ENCODE results near the gene TSHZ2. TPM values are rescaled to one million over a fixed set of nuclear protein-coding genes. Genes with fewer than 3 reads are reported as not detected.

TSHZ2 gene
- total and polyA plus RNA-seq, 2 experiments from 2014 or later, result 1.1 to 5.2 TPM

DNA sequence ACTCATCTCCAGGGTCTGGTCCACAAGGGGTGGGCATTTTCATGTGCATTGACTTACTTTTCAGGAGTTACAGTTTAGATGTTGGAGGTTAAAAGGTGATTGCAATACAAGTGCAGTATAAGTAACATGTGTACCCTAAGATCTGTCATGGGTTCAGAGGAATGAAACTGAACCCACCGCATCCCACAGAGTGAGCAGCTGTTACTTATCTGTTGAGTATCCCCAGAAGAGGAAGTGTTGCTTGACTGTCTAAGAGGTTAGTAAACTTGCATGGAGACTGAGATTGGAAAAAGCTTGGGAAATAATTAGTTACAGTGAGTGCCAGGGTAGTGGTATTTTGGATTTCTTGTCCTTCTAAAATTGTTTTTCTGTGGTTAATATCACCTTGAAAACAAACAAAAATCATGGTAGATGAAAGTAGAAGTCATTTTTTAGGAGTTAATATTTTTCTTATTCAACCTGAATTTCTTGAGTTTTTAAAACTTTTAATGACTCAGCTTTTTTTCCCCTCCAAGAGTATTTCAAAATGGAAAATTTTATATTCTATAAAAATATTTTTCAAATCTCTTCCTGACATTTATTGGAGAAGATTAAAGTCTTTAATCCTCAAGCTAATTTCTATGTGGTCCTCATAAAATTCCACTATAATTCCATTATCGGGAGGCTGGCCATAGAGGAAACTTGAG is 315.3 kb downstream of the TSHZ2 start:
- Histone ChIP-seq H2AFZ (no peak overlapping the region), H4K20me1 (ENCODE audit: insufficient read depth, poor library complexity, severe bottlenecking) (no peaks in the 10 kb centered on the region), H3K4me3 (no peak overlapping the region), H3K9me3 (ENCODE audit: low read depth) (no peaks in the 10 kb centered on the region), H3K36me3 (replicated peaks; ENCODE audit: insufficient read depth, low read depth) (no peaks in the 10 kb centered on the region), H3K79me2 (no peaks in the 10 kb centered on the region), H3K9me2 (replicated peaks; ENCODE audit: insufficient read depth) (no peaks in the 10 kb centered on the region), H3K4me1 (ENCODE audit: insufficient read depth) (no peaks in the 10 kb centered on the region), H3K4me2 (no peak overlapping the region), H3K27me3 (no peaks in the 10 kb centered on the region), H3K27ac (no peak overlapping the region)
- 62% methylated on average over 2 of the region's 2 CpGs for WGBS (ENCODE audit: low lambda C conversion rate, missing lambda C conversion rate)
- no peak for TF ChIP-seq CTCF (IDR thresholded peaks at IDR 0.05; ENCODE audit: poor library complexity)
- TF ChIP-seq EZH2 (IDR thresholded peaks at IDR 0.05; ENCODE audit: borderline replicate concordance), result no peak
- TF ChIP-seq EZH2phosphoT487 (IDR thresholded peaks at IDR 0.05; ENCODE audit: low read depth, severe bottlenecking, unreplicated experiment), result no peak
- no peak for DNase-seq (ENCODE audit: low spot score)

DNA sequence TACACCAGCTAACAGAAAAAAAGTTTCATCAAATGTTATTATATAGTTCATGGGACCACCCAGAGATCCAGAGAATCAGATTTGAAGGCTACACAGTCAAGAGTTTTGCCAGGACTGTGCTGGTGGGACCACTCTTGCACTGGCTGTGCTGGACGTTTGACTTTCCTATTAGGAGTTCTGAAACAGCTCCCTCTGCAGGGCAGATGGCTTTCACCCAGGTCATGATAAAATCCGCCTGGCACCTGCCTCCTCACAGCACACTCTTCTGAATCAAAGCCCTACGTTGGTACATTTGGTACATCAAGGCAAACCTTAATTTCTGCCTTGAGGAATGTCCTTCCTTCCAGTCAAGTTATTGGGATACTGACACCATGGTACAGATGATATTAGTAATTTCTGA is 319.4 kb downstream of the TSHZ2 start:
- 76% methylated on average over 3 of the region's 3 CpGs for WGBS (ENCODE audit: low lambda C conversion rate, missing lambda C conversion rate)
- H3K79me2 ChIP-seq, result no peaks in the 10 kb centered on the region

GRCh38 chr20:53292347-53292746 is 320.2 kb downstream of the TSHZ2 start:
- TF ChIP-seq CTCF (IDR thresholded peaks at IDR 0.05; ENCODE audit: poor library complexity) (no peak), EZH2phosphoT487 (IDR thresholded peaks at IDR 0.05; ENCODE audit: low read depth, severe bottlenecking, unreplicated experiment) (no peak), EZH2 (IDR thresholded peaks at IDR 0.05; ENCODE audit: borderline replicate concordance) (no peak)
- 95% methylated on average over 1 of the region's 1 CpG for WGBS (ENCODE audit: low lambda C conversion rate, missing lambda C conversion rate)

More for the DNA sequence above, 319.4 kb downstream of the TSHZ2 start:
- Histone ChIP-seq H3K27ac (no peak overlapping the region), H3K9me2 (replicated peaks; ENCODE audit: insufficient read depth) (no peaks in the 10 kb centered on the region), H2AFZ (no peak overlapping the region), H3K36me3 (replicated peaks; ENCODE audit: insufficient read depth, low read depth) (no peaks in the 10 kb centered on the region), H3K9me3 (ENCODE audit: low read depth) (no peaks in the 10 kb centered on the region), H3K4me2 (no peak overlapping the region), H3K27me3 (no peaks in the 10 kb centered on the region), H3K4me1 (ENCODE audit: insufficient read depth) (no peaks in the 10 kb centered on the region), H4K20me1 (ENCODE audit: insufficient read depth, poor library complexity, severe bottlenecking) (no peaks in the 10 kb centered on the region), H3K4me3 (no peak overlapping the region)
- DNase-seq (ENCODE audit: low spot score), result no peak
- TF ChIP-seq CTCF (IDR thresholded peaks at IDR 0.05; ENCODE audit: poor library complexity) (no peak), EZH2phosphoT487 (IDR thresholded peaks at IDR 0.05; ENCODE audit: low read depth, severe bottlenecking, unreplicated experiment) (no peak), EZH2 (IDR thresholded peaks at IDR 0.05; ENCODE audit: borderline replicate concordance) (no peak)

More at GRCh38 chr20:53292347-53292746, 320.2 kb downstream of the TSHZ2 start:
- H3K27me3 ChIP-seq, result no peaks in the 10 kb centered on the region
- no peak overlapping the region for H3K4me2 ChIP-seq
- no peaks in the 10 kb centered on the region for H4K20me1 ChIP-seq (ENCODE audit: insufficient read depth, poor library complexity, severe bottlenecking)
- H3K9me3 ChIP-seq (ENCODE audit: low read depth), result no peaks in the 10 kb centered on the region
- H3K27ac ChIP-seq, result no peak overlapping the region
- no peaks in the 10 kb centered on the region for H3K9me2 ChIP-seq (replicated peaks; ENCODE audit: insufficient read depth)
- H2AFZ ChIP-seq, result no peak overlapping the region
- no peak for DNase-seq (ENCODE audit: low spot score)
- H3K4me1 ChIP-seq (ENCODE audit: insufficient read depth), result no peaks in the 10 kb centered on the region
- no peaks in the 10 kb centered on the region for H3K36me3 ChIP-seq (replicated peaks; ENCODE audit: insufficient read depth, low read depth)
- no peaks in the 10 kb centered on the region for H3K79me2 ChIP-seq
- H3K4me3 ChIP-seq, result no peak overlapping the region
